GM18951 (cell line): ENCODE results near the gene SAFB.
A peak's percentile ranks its signal among the peaks of the same experiment; 100 is the strongest.
"Not testable (repeated sequence)": the region's sequence is repeated elsewhere in the genome, so short reads cannot be mapped to it uniquely, and the experiment has no call there.

Experiments used
- POLR2A ChIP-seq: IDR thresholded peaks from 4 replicates; pipeline ENCODE4 v1.6.1; 2011; ENCODE audit warnings: mild to moderate bottlenecking; ENCODE audit not compliant: insufficient read length, insufficient read depth; ENCODE audit errors: extremely low read depth
- in situ Hi-C: fragments of 300-500 bp; cut with MboI; formaldehyde crosslinking; loops from one replicate; pipeline ENCODE4 v1.12.0; 2022; ENCODE audit warnings: low sequenced_read_pairs, mixed read lengths, inconsistent platforms; ENCODE audit not compliant: unreplicated experiment

SAFB gene

DNA sequence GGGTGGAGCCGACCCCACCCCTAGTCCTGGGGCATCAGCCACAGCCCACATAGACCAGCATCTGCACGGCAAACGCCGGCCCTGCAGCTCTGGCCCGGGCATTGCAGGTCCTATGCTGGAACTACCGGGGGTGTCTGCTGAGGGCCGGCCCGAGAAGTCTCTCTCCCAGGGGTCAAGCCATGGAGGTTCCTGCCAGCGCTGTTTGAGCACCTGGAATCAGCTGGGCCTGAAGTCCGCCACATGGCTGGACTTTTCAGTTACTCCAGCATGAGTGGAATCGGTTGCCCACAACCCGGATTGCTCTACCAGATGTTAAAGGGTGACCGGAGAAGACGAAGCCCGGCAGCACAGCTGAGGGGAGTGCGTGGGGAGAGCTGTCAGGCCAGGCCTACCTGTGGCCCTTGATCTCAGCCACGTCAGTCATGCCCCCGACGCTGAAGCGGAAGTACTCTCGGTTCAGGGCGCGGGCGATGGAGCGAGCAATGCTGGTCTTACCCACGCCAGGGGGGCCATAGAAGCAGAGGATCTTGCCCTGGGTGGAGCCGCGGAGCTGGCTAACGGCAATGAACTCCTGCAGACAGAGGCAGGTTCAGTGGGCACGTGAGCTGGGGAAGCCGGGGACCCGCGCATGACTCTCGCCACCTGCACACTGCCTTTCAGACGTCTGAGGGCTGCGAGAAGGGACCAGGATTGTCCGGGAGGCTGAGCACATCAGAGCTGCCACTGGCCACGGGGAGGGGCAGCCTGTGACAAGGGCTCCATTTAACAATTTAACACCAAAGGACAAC is 75.9 kb downstream of the SAFB start:
- in situ Hi-C loops = no loop called here
- no peak for TF ChIP-seq POLR2A

DNA sequence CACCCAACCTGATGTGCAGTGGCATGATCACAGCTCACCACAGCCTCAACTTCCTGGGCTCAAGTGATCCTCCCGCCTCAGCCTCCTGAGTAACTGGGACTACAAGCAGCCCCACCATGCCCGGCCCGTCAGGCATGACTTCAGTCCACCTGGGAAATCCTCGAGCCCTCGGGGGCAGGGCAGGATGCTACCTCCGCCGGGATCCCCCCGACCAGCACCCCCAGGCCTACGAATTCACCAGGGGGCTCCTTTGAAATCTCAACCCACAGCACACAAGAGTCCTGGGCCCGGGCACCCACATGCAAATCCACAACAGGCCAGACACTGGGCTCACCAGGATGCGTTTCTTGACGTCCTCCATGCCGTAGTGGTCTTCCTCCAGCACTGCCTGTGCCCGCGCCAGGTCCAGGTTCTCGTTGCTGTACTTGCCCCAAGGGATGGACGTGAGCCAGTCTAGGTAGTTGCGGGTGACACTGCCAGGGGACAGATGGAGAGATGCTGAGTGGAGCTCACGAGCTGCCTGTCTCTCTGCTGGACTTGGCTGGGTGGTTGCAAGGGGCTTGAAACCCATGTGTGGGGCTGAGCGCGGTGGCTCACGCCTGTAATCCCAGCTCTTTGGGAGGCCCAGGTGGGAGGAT is 77.7 kb downstream of the SAFB start:
- no peak for TF ChIP-seq POLR2A
- in situ Hi-C loops = no loop called here

DNA sequence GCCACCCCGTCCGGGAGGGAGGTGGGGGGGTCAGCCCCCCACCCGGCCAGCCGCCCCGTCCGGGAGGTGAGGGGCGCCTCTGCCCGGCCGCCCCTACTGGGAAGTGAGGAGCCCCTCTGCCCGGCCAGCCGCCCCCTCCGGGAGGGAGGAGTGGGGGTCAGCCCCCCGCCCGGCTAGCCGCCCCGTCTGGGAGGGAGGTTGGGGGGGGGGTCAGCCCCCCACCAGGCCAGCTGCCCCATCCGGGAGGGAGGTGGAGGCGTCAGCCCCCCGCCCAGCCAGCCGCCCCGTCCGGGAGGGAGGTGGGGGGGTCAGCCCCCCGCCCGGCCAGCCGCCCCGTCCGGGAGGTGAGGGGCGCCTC is 79.1 kb downstream of the SAFB start:
- in situ Hi-C loops = not testable (repeated sequence)

DNA sequence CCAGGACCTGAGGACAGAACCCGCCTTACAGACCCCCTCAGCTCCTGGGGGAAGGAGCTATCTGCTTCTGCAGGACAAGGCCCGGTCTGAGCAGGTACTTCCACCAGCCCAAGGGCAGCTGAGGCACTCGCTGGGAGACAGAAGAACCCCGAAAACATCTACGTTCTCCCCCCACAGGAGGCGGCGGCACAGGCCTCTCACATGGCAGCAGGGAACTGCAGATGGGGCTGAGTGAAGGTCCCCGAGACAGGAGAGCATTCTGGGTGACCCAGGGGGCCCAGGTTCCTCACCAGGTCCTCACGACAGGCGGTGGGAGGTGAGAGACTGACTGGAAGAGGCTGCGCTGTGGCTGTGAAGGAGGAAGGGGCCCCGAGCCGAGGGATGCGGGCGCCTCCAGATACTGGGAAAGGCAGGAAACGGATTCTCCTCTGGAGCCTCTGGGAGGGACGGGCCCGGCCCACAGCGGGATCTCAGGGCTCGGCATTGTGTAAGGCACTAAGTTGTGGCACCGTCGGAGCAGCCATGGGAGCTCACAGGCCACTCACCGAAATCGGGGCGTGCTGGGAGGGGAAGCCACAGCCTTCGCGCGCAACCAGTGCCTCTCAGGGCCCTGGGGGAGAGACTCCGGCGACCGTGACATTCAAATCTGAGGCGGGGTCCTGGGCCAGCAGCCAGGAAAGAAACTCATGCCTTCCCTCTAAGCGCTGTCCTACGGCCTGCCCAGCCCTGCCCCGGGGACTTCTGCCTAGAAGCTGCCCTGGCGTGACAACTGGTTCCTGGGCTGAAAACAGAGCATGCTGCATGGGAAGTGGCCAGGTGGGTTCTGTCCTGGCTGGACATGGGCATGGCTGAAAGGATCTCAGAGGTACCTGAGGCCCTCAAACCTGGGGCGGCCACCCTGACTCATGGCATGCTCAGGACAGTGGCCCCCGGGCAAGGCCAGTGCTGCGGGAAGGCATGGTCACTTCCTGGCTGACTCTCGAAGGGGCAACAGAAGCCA is 81.2 kb downstream of the SAFB start:
- in situ Hi-C loops = no loop called here
- no peak for TF ChIP-seq POLR2A

DNA sequence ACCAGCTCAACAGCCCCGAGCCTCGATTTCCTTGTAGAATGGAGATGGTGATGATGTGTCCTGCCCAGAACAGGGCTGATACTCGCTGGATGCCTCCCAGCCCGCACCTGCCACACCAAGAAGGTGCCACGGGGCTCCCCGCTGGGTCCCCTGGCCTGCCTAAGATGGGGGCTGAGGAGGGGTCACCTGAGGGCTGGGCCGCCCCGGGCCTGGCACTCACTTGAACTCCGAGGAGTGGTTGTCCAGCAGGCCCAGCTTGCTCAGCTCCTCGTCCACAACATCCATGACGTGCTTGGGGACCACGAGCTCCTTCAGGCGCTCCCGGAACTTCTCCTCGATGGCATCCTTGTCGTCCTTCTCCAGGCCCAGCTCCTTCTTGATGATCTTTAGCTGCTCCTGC is 82.7 kb downstream of the SAFB start:
- in situ Hi-C loops = no loop called here
- TF ChIP-seq POLR2A = no peak

DNA sequence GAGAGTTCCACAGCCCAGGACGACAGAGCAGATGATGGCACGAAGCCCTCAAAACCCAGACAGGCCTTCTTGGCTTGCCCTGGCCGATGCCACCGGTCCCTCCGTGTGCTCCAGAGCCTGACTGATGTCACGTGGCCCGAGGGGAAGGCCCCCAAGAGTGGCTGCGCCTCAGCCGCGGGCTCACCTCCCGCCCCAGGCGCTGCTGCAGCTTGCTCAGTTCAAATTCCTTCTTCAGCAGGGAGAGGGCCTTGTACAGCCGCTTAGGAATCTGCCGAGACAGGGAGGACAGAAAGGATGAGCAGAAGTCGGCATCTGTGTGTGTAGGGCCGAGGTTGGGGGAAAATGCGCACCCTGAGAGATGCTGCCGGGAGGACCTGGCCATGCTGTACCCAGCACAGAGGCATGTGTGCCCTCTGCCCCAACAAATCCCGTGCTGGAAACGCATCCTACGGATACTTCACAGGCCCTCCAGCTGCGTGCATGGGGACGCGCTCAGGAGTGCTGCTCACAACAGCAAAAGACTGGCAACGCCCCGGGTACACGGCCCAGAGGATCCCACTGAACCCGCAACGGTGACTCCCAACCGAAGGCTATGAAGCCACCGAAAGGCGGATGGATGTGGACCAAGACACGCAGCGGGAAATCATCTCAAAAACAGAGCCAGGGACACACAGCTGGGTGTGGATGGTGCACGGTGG is 84.1 kb downstream of the SAFB start:
- in situ Hi-C loops = no loop called here
- TF ChIP-seq POLR2A = no peak

- peak; percentile 24 for TF ChIP-seq POLR2A
- in situ Hi-C loops = no loop called here
Measured at GRCh38 chr19:5707576-5708575, 85.0 kb downstream of the SAFB start.

- in situ Hi-C loops = no loop called here
- TF ChIP-seq POLR2A = no peak
Measured at GRCh38 chr19:5711025-5711424, 88.1 kb downstream of the SAFB start.

DNA sequence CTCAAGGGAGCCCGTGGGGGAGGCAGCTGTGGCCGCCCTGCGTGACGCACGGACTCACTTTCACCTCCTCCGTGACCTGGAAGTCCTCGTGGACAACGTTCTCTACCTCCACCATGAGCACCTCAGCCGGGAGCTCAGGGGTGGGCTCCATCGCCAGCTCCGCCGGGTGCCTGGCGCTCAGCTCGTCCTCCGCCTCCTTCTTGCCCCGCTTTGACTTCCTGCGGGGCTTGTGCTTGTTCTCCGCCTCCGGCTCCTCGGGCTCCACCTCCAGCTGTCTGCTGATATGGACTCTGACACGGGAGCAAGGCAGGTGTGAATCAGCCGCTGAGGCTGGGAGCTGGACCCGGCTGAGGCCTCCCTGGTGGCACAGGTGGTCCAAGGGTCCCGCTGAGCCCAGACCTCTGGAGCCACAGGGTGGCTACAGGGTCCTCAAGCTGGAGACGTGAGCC is 88.9 kb downstream of the SAFB start:
- in situ Hi-C loops = no loop called here
- no peak for TF ChIP-seq POLR2A

- in situ Hi-C loops = no loop called here
- TF ChIP-seq POLR2A = no peak
Measured at GRCh38 chr19:5713228-5713627, 90.3 kb downstream of the SAFB start.

GRCh38 chr19:5714816-5715215 is 91.9 kb downstream of the SAFB start:
- in situ Hi-C loops = no loop called here
- no peak for TF ChIP-seq POLR2A

DNA sequence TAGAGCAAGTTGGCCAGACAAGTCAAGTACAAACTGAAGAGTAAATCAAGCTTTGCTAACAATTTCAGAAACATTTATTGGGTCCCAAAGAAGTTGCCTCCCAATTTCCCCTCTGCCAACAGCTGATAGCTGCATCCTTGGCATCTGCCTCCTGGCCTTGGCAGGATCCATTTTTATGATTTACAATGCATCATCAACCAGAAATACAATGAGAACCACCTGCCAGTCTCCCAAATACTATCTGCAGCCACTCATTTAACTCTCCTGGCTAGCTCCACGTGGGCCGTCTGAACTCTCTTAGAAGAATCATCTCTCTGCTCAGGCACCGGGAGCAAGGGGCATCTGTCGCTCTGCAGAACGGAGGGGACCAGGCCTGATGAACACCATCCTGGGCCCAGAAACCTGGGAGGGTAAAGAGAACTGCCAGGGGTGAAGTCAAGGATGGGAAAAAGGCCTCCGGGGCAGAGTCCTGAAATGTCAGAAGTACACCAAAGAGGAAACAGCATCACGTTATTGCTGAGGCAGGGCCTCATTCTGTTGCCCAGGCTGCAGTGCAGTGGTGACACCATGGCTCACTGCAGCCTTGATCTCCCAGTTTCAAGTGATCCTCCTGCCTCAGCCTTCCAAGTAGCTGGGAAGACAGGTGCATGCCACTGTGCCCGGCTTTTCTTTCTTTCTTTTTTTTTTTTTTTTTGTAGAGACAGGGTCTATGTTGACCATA is 94.5 kb downstream of the SAFB start:
- TF ChIP-seq POLR2A = no peak

More for the DNA sequence above, 94.5 kb downstream of the SAFB start:
- in situ Hi-C loops = no loop called here
